HL-60 (cell line): Measurements from ENCODE around the gene EML5.

Experiments
- CTCF ChIP-seq: IDR thresholded peaks from one replicate; pipeline ENCODE4 v1.5.1; 2011; ENCODE audit warnings: low read length, control low read depth, inconsistent platforms; ENCODE audit not compliant: insufficient read depth
- POLR2AphosphoS5 ChIP-seq: IDR thresholded peaks from 2 replicates; pipeline ENCODE4 v1.6.1; 2012; ENCODE audit warnings: low read depth

GRCh38 chr14:88829188-88829587 is 36.4 kb upstream of the EML5 start:
- TF ChIP-seq CTCF, result no peak
- TF ChIP-seq POLR2AphosphoS5, result no peak
